Colonic mucosa (tissue), 4 donors: ENCODE data around the gene SEMA5B. TPM values are rescaled to one million over a fixed set of nuclear protein-coding genes. Genes with fewer than 3 reads are reported as not detected.

Experiments
- DNase-seq: peaks from one replicate; pipeline ENCODE4 v3.0.0-alpha.2; 2020
- H3K27ac ChIP-seq: fragments of 200-600 bp; one replicate; pipeline ENCODE4 v1.8.0; 2021
- H3K27me3 ChIP-seq: fragments of 200-600 bp; one replicate; pipeline ENCODE4 v1.8.0; 2021
- H3K36me3 ChIP-seq: fragments of 200-600 bp; one replicate; pipeline ENCODE4 v1.8.0; 2021
- H3K4me1 ChIP-seq: fragments of 200-600 bp; one replicate; pipeline ENCODE4 v1.8.0; 2021; ENCODE audit warnings: mild to moderate bottlenecking
- H3K4me3 ChIP-seq: fragments of 200-600 bp; one replicate; pipeline ENCODE4 v1.8.0; 2021
- H3K9ac ChIP-seq, 2 donors: one replicate each; pipeline ENCODE4 v1.7.0; 2013; ENCODE audit warnings: control low read depth in 2 of 2, low read depth in 2 of 2, low read length in 2 of 2
- H3K9me3 ChIP-seq: fragments of 200-600 bp; one replicate; pipeline ENCODE4 v1.8.0; 2021
- intact Hi-C: fragments of 100-400 bp; cut with DNase I; formaldehyde crosslinking; loops from one replicate; pipeline ENCODE4 v1.14.1; 2022
- total RNA-seq, 2 donors: library from RNA; stranded (reverse); fragmentation: NEBNext Ultra II Directional in 1 of 2; extraction: Animal tissue kit (Norgen Biotek cat#: 25700) in 1 of 2; gene quantifications; one replicate each; pipeline ENCODE4 v1.2.1, GENCODE V29; 2021
- TF ChIP-seq, protein P1 (sequence below): fragments of 200-600 bp; IDR thresholded peaks from one replicate; pipeline ENCODE4 v1.8.0; 2022; ENCODE audit warnings: antibody characterized with exemption, mild to moderate bottlenecking
- donor health status: healthy.
- donor health status: DM: no; HTN: no; CAD: no.
- donor health status: DM: no; HTN: no; CAD: no.

Gene SEMA5B, protein sequence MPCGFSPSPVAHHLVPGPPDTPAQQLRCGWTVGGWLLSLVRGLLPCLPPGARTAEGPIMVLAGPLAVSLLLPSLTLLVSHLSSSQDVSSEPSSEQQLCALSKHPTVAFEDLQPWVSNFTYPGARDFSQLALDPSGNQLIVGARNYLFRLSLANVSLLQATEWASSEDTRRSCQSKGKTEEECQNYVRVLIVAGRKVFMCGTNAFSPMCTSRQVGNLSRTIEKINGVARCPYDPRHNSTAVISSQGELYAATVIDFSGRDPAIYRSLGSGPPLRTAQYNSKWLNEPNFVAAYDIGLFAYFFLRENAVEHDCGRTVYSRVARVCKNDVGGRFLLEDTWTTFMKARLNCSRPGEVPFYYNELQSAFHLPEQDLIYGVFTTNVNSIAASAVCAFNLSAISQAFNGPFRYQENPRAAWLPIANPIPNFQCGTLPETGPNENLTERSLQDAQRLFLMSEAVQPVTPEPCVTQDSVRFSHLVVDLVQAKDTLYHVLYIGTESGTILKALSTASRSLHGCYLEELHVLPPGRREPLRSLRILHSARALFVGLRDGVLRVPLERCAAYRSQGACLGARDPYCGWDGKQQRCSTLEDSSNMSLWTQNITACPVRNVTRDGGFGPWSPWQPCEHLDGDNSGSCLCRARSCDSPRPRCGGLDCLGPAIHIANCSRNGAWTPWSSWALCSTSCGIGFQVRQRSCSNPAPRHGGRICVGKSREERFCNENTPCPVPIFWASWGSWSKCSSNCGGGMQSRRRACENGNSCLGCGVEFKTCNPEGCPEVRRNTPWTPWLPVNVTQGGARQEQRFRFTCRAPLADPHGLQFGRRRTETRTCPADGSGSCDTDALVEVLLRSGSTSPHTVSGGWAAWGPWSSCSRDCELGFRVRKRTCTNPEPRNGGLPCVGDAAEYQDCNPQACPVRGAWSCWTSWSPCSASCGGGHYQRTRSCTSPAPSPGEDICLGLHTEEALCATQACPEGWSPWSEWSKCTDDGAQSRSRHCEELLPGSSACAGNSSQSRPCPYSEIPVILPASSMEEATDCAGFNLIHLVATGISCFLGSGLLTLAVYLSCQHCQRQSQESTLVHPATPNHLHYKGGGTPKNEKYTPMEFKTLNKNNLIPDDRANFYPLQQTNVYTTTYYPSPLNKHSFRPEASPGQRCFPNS
- 1 to 10 TPM in 1 of 2 donors, under 1 TPM in 1; 0.40 to 1.3 TPM for total RNA-seq

DNA sequence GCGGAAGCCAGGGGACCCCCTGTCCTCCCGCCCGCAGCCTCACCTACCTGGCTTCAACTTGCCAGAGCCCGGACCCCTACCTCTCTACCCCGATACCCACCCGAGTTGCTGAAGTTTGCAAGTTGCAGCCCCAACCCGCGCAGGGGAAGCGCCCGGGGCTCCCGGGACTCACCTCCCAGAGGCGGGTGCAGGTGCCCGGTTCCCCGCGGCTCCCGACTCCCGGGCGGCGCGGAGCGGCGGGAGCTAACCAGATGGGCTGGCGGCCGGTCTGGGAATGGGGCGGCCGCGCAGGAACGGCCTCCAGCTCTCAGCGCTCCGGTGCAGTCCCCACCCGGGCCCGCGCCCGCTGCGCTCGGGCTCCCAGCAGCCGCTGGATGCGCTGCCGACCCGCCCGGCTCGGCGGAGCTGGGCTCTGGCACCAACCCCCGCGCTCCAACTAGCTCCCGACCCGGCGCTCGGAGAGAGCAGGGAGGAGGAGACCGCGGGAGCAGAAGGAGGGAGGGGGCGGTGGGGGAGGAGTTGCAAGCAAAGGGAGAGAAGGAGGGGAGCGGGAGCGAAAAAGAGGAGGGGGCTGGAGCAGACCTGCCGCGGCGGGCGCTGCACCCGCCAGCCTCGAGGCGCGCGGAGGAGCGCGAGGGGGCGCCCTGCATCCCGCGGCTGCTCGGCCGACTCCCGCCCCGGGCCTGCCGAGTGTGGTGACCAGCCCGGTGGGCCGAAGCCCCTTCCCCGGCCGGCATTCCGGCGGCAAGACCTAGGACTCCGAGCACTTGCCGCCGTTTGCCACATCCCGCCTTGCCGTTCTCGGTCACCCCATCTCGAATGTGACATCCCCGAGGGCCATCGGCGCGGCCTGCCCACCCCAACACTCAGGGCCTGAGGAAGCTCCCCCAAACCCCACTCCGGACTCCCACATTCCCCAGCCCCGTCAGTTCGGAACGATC is at the start of gene SEMA5B:
Gene SEMA5B (minus strand): TSS at position 472 of the 941 bp plus-strand sequence. CDS start 66,500 bp downstream, outside the sequence.
- Histone ChIP-seq H3K9me3 (no peaks in the 10 kb centered on the region), H3K27ac (no peak within 1 kb of the TSS), H3K9ac (peak within 1 kb of the TSS in 1 of 2 donors; percentile 35), H3K36me3 (no peaks in the 10 kb centered on the region), H3K27me3 (peaks cover 42% of the 10 kb centered on the region), H3K4me1 (peaks cover 10% of the 10 kb centered on the region), H3K4me3 (peak within 1 kb of the TSS; percentile 52)
- TF ChIP-seq, protein P1, sequence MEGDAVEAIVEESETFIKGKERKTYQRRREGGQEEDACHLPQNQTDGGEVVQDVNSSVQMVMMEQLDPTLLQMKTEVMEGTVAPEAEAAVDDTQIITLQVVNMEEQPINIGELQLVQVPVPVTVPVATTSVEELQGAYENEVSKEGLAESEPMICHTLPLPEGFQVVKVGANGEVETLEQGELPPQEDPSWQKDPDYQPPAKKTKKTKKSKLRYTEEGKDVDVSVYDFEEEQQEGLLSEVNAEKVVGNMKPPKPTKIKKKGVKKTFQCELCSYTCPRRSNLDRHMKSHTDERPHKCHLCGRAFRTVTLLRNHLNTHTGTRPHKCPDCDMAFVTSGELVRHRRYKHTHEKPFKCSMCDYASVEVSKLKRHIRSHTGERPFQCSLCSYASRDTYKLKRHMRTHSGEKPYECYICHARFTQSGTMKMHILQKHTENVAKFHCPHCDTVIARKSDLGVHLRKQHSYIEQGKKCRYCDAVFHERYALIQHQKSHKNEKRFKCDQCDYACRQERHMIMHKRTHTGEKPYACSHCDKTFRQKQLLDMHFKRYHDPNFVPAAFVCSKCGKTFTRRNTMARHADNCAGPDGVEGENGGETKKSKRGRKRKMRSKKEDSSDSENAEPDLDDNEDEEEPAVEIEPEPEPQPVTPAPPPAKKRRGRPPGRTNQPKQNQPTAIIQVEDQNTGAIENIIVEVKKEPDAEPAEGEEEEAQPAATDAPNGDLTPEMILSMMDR = no peak
- intact Hi-C loops = loop anchor here (2.0 to 10.0 kb wide), 3 partner anchors 85 to 273 kb away; no protein-coding TSS in a partner anchor
- peak; percentile 23 for DNase-seq

DNA sequence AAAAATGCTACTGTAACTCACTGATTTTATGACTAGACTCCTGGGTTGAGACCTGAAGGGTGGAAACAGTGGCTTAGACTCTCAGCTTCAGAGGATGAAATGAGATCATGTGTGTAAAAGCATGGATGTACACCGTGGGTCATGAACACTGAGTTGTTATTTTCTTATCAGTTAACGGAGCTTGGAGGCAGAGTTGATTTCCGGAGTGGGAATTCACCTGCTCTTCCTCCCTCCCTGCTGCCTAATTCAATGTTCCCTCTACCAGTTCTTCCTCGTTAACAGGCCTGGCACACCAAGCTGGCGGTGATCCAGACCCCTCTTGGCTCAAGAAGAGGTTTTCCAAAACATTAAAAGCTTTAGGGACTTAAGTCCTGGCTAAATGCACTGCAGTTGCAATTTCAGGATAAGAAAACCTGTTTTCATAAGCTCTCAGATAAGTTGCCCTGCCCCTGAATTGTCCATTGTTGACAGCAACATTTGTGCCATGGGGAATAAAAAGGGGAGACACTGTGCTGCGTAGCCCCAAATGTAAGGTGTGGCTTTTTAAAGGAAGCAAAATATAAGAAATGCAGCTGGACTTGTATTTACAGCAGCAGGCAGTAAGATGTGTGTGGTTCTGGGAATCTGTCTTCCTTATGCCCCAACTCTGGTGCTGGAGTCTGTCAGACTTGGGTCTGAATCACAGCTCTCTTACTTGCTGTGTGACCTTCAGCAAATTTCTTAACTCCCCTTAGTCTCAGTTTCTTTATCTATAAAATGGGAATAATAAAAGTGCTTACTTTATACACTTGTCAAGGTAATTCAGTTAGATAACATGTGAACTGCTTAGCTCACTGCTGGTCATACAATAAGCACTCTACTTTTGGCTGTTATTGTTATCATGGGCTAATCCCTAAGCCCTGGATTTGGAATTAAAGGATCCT is 49.2 kb upstream of the SEMA5B start:
- no peaks in the 10 kb centered on the region for H3K27me3 ChIP-seq
- H3K27ac ChIP-seq = peak overlapping the region; percentile 46
- DNase-seq = no peak
- no peak overlapping the region for H3K4me3 ChIP-seq
- no peaks in the 10 kb centered on the region for H3K9me3 ChIP-seq
- no peaks in the 10 kb centered on the region for H3K4me1 ChIP-seq
- H3K36me3 ChIP-seq = no peaks in the 10 kb centered on the region
- TF ChIP-seq, protein P1 = no peak
- H3K9ac ChIP-seq = no peak overlapping the region
- intact Hi-C loops = no loop called here

DNA sequence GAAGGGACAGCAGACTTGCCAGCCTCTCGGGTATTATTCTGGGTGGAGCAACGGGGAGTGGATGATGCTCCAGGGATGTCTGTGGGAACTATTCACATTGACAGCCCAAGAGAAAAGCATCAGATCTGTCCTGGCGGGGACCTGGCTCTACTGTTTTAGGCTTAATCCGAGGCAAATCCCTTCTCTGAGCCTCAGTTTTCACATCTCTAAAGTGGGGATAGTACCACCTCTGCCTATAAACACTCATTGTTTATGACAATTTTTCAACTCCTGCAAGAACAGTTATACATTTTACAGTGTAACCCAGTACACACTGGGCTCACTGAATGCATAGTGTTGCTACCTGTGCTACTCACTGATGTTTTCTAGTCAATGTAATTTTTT is 48.5 kb upstream of the SEMA5B start:
- DNase-seq = no peak
- Histone ChIP-seq H3K4me3 (no peak overlapping the region), H3K27ac (no peak overlapping the region), H3K36me3 (no peaks in the 10 kb centered on the region), H3K27me3 (no peaks in the 10 kb centered on the region), H3K9me3 (no peaks in the 10 kb centered on the region), H3K9ac (no peak overlapping the region), H3K4me1 (no peaks in the 10 kb centered on the region)
- intact Hi-C loops = no loop called here
- TF ChIP-seq, protein P1 = no peak

DNA sequence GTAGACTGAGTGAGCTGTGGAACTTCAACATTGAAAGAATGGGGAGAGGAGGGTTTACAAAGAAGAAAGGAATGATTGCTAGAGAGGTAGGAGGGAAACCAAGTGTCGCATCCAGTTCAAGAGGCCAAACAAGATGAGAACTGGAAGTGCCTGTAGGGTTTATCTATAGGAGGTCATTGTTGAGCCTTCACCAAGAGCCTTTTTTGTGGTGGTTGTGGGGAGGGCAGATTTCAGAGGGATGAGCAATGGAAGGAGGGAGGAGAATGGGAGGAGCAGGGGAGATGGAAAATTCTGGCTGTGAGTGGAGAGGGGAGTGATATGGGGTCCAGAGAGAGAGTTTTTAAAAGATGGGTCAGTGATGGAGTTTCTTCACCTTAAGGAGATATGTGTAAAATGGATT is 47.8 kb upstream of the SEMA5B start:
- Histone ChIP-seq H3K4me3 (no peak overlapping the region), H3K36me3 (no peaks in the 10 kb centered on the region), H3K9ac (no peak overlapping the region), H3K27ac (no peak overlapping the region), H3K4me1 (no peaks in the 10 kb centered on the region), H3K9me3 (no peaks in the 10 kb centered on the region), H3K27me3 (no peaks in the 10 kb centered on the region)
- DNase-seq = no peak
- intact Hi-C loops = no loop called here
- TF ChIP-seq, protein P1 = no peak
